ENCODE data around the gene ITIH1.

DNA sequence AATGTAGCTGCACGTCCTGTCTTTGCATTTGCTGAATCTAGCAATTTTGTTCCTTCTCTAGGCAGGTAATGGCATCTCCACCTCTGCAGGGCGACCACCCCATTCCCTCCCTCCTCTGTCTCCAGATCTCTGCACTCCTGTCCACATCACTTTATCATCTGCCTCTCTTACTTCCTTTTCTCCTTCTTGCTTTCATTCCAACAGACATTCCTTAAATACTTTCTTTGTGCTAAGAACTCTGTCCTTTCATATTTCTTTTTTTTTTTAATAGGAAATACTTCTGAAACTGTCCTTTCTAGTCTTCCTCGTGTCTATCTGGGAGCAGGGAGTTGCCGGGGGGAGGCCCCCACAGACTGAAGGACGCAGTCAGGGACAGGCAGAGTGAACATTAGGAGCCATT, 24.4 kb downstream of the ITIH1 start:
- TF ChIP-seq, protein P1, sequence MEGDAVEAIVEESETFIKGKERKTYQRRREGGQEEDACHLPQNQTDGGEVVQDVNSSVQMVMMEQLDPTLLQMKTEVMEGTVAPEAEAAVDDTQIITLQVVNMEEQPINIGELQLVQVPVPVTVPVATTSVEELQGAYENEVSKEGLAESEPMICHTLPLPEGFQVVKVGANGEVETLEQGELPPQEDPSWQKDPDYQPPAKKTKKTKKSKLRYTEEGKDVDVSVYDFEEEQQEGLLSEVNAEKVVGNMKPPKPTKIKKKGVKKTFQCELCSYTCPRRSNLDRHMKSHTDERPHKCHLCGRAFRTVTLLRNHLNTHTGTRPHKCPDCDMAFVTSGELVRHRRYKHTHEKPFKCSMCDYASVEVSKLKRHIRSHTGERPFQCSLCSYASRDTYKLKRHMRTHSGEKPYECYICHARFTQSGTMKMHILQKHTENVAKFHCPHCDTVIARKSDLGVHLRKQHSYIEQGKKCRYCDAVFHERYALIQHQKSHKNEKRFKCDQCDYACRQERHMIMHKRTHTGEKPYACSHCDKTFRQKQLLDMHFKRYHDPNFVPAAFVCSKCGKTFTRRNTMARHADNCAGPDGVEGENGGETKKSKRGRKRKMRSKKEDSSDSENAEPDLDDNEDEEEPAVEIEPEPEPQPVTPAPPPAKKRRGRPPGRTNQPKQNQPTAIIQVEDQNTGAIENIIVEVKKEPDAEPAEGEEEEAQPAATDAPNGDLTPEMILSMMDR (IDR thresholded peaks at IDR 0.05; ENCODE audit: low read depth, low read length): no peak
- no peak for TF ChIP-seq EZH2phosphoT487 (IDR thresholded peaks at IDR 0.05; ENCODE audit: low read depth)
